ENCODE measurements around the gene RBFOX2. TPM values are rescaled to one million over a fixed set of nuclear protein-coding genes. Genes with fewer than 3 reads are reported as not detected.

The RBFOX2 gene
- total RNA-seq, 1 donor from 2014 or later = 64.1 TPM

- no peak for TF ChIP-seq CTCF (IDR thresholded peaks at IDR 0.05)
- ATAC-seq (no peak), DNase-seq (no peak)
- Histone ChIP-seq H3K9me3 (no peaks in the 10 kb centered on the region), H3K4me3 (no peak overlapping the region), H3K36me3 (no peaks in the 10 kb centered on the region), H3K27me3 (no peaks in the 10 kb centered on the region), H3K27ac (no peak overlapping the region), H3K4me1 (peaks cover 10% of the 10 kb centered on the region)
- intact Hi-C loops (cut with DNase I) = no loop called here
These were observed 42.5 kb downstream of the RBFOX2 start for GRCh38 chr22:35986088-35986487.

GRCh38 chr22:35985371-35985770 is 43.3 kb downstream of the RBFOX2 start:
- no peaks in the 10 kb centered on the region for H3K9me3 ChIP-seq
- peaks cover 10% of the 10 kb centered on the region for H3K4me1 ChIP-seq
- H3K27me3 ChIP-seq = no peaks in the 10 kb centered on the region
- TF ChIP-seq CTCF (IDR thresholded peaks at IDR 0.05) = no peak
- no peak overlapping the region for H3K4me3 ChIP-seq
- H3K27ac ChIP-seq = no peak overlapping the region
- ATAC-seq (no peak), DNase-seq (no peak)
- intact Hi-C loops (cut with DNase I) = no loop called here
- H3K36me3 ChIP-seq = no peaks in the 10 kb centered on the region

GRCh38 chr22:35984183-35985175 is 44.1 kb downstream of the RBFOX2 start:
- no peaks in the 10 kb centered on the region for H3K27me3 ChIP-seq
- intact Hi-C loops (cut with DNase I) = no loop called here
- ATAC-seq (no peak), DNase-seq (no peak)
- no peak overlapping the region for H3K27ac ChIP-seq
- no peaks in the 10 kb centered on the region for H3K9me3 ChIP-seq
- H3K4me3 ChIP-seq = no peak overlapping the region
- no peak for TF ChIP-seq CTCF (IDR thresholded peaks at IDR 0.05)
- no peaks in the 10 kb centered on the region for H3K36me3 ChIP-seq
- peaks cover 10% of the 10 kb centered on the region for H3K4me1 ChIP-seq

GRCh38 chr22:35981900-35982299 is 46.7 kb downstream of the RBFOX2 start:
- H3K4me1 ChIP-seq = peaks cover 10% of the 10 kb centered on the region
- no peak overlapping the region for H3K4me3 ChIP-seq
- H3K36me3 ChIP-seq = no peaks in the 10 kb centered on the region
- ATAC-seq (no peak), DNase-seq (no peak)
- intact Hi-C loops (cut with DNase I) = no loop called here
- H3K27ac ChIP-seq = no peak overlapping the region
- H3K9me3 ChIP-seq = no peaks in the 10 kb centered on the region
- H3K27me3 ChIP-seq = no peaks in the 10 kb centered on the region
- TF ChIP-seq CTCF (IDR thresholded peaks at IDR 0.05) = no peak

- Histone ChIP-seq H3K9me3 (no peaks in the 10 kb centered on the region), H3K36me3 (no peaks in the 10 kb centered on the region), H3K27me3 (no peaks in the 10 kb centered on the region), H3K27ac (no peak overlapping the region), H3K4me1 (peaks cover 12% of the 10 kb centered on the region), H3K4me3 (no peak overlapping the region)
- DNase-seq (no peak), ATAC-seq (no peak)
- intact Hi-C loops (cut with DNase I) = no loop called here
- TF ChIP-seq CTCF (IDR thresholded peaks at IDR 0.05) = no peak
These were observed 49.7 kb downstream of the RBFOX2 start for GRCh38 chr22:35978889-35979288.

All from upper lobe of right lung (tissue), 1 donor.